ENCODE results near the gene ZBTB48.

- no peak for TF ChIP-seq CTCF (IDR thresholded peaks at IDR 0.05)
- no peak for TF ChIP-seq POLR2A (IDR thresholded peaks at IDR 0.05)
Observed at GRCh38 chr1:6600410-6601048, 20.7 kb downstream of the ZBTB48 start.

All from lower leg skin (tissue), 3 donors.